HCT116 (cell line): ENCODE data around the gene TBC1D17. TPM values are rescaled to one million over a fixed set of nuclear protein-coding genes. Genes with fewer than 3 reads are reported as not detected.

Experiments used
- ATAC-seq: fragments of 200-7000 bp; cut with Tn5 transposase; 2 replicates; pipeline ENCODE4 v1.9.1; 2020; ENCODE audit warnings: mild to moderate bottlenecking, moderate library complexity
- BruUV-seq: library from RNA; stranded (reverse); fragments of 400-500 nt; replicated peaks from 2 replicates; lab custom pipeline; 2021; lab: Mats Ljungman, UMichigan
- CTCF ChIA-PET: fragments of 300-600 bp; sonication (Branson Sonifier 250); formaldehyde crosslinking; loops from one replicate; lab custom pipeline; 2021; ENCODE audit warnings: antibody characterized with exemption; lab: Charles Lee
- POLR2A ChIA-PET: fragments of 300-600, 350-600 bp; sonication (Branson Sonifier 250); formaldehyde crosslinking; loops from one replicate; lab custom pipeline; 2021; ENCODE audit warnings: antibody characterized with exemption; lab: Charles Lee
- RAD21 ChIA-PET, 2 experiments: fragments of 300-600 bp; sonication (Branson Sonifier 250); formaldehyde crosslinking; loops; one replicate each; lab custom pipeline; 2023; ENCODE audit warnings: low total read pairs in 2 of 2; ENCODE audit not compliant: uncharacterized antibody in 2 of 2, unreplicated experiment in 2 of 2, low non-redundant PET in 1 of 2; lab: Charles Lee
- DNase-seq: peaks from one replicate; pipeline ENCODE4 v3.0.0-alpha.2; 2010; ENCODE audit warnings: low read depth, low spot score
- H2AFZ ChIP-seq: fragments of 200-600 bp; shearing (Covaris generic), sonication (generic); 2 replicates; pipeline ENCODE4 v1.6.1; 2017; ENCODE audit warnings: low read depth, mixed run types, mixed read lengths, antibody characterized with exemption, low read length; ENCODE audit not compliant: poor library complexity, severe bottlenecking
- H3K27ac ChIP-seq: 2 replicates; pipeline ENCODE4 v1.5.1; 2012; ENCODE audit warnings: low read depth, low read length
- H3K27me3 ChIP-seq: fragments of 200-600 bp; sonication (generic); 2 replicates; pipeline ENCODE4 v1.6.1; 2016; ENCODE audit warnings: mixed run types, low read length, mixed read lengths; ENCODE audit not compliant: insufficient read depth
- H3K36me3 ChIP-seq, 2 experiments: fragments of 200-500 bp in 1 of 2; fragments of 200-600 bp in 1 of 2; sonication (Bioruptor generic) in 1 of 2; sonication (generic) in 1 of 2; 2 replicates each; pipeline versions ENCODE4 v1.5.1 to v1.6.1; 2014 to 2016; ENCODE audit warnings: low read length in 2 of 2, inconsistent platforms in 1 of 2, mixed read lengths in 1 of 2, mixed run types in 1 of 2; ENCODE audit not compliant: insufficient read depth in 2 of 2, control insufficient read depth in 1 of 2
- H3K4me1 ChIP-seq, 2 experiments: fragments of 200-600 bp in 1 of 2; sonication (generic) in 1 of 2; 2 replicates each; pipeline versions ENCODE4 v1.5.1 to v1.6.1; 2012 to 2017; ENCODE audit warnings: low read length in 2 of 2, inconsistent platforms in 1 of 2, mild to moderate bottlenecking in 1 of 2, mixed read lengths in 1 of 2, mixed run types in 1 of 2, moderate library complexity in 1 of 2; ENCODE audit not compliant: insufficient read depth in 2 of 2, control insufficient read depth in 1 of 2
- H3K4me2 ChIP-seq: fragments of 200-600 bp; sonication (generic); 2 replicates; pipeline ENCODE4 v1.6.1; 2017; ENCODE audit warnings: mixed run types, low read length, mixed read lengths
- H3K4me3 ChIP-seq, 2 experiments: fragments of 200-600 bp in 1 of 2; sonication (generic) in 1 of 2; replicated peaks in 1 of 2; 2 replicates each; pipeline ENCODE4 v1.5.1; 2011 to 2016; ENCODE audit warnings: low read length in 2 of 2, control low read depth in 1 of 2, low read depth in 1 of 2, mild to moderate bottlenecking in 1 of 2, mixed read lengths in 1 of 2, mixed run types in 1 of 2
- H3K79me2 ChIP-seq: fragments of 200-600 bp; sonication (generic); 2 replicates; pipeline ENCODE4 v1.6.1; 2017; ENCODE audit warnings: mild to moderate bottlenecking, mixed run types, low read length, moderate library complexity, mixed read lengths; ENCODE audit not compliant: insufficient read depth
- H3K9ac ChIP-seq: fragments of 200-600 bp; sonication (generic); 2 replicates; pipeline ENCODE4 v1.6.1; 2016; ENCODE audit warnings: low read length, mixed read lengths
- H3K9me2 ChIP-seq: fragments of 200-600 bp; sonication (generic), shearing (Covaris generic); 2 replicates; pipeline ENCODE4 v1.6.1; 2017; ENCODE audit warnings: mixed run types, mild to moderate bottlenecking, moderate library complexity; ENCODE audit not compliant: insufficient read depth
- H3K9me3 ChIP-seq, 2 experiments: fragments of 200-500 bp in 1 of 2; fragments of 200-600 bp in 1 of 2; sonication (Bioruptor generic) in 1 of 2; sonication (generic) in 1 of 2; 2 replicates each; pipeline ENCODE4 v1.6.1; 2014 to 2017; ENCODE audit warnings: low read length in 2 of 2, mixed read lengths in 2 of 2, inconsistent platforms in 1 of 2, low read depth in 1 of 2, mild to moderate bottlenecking in 1 of 2, mixed run types in 1 of 2, moderate library complexity in 1 of 2; ENCODE audit not compliant: control insufficient read depth in 1 of 2, insufficient read depth in 1 of 2
- H4K20me1 ChIP-seq: fragments of 200-600 bp; sonication (generic), shearing (Covaris generic); 2 replicates; pipeline ENCODE4 v1.6.1; 2017; ENCODE audit warnings: mixed run types, mild to moderate bottlenecking, moderate library complexity; ENCODE audit not compliant: insufficient read depth
- CBX3 ChIP-seq: IDR thresholded peaks from 2 replicates; pipeline ENCODE4 v1.6.1; 2012; ENCODE audit warnings: low read depth
- CEBPB ChIP-seq: IDR thresholded peaks from 2 replicates; pipeline ENCODE4 v1.6.1; 2012; ENCODE audit warnings: low read depth
- EGR1 ChIP-seq: IDR thresholded peaks from 2 replicates; pipeline ENCODE4 v1.6.1; 2012; ENCODE audit warnings: low read depth
- EZH2 ChIP-seq: fragments of 200-600 bp; sonication (generic); IDR thresholded peaks from 2 replicates; pipeline ENCODE4 v1.6.1; 2017; ENCODE audit warnings: antibody characterized with exemption, mixed run types
- EZH2phosphoT487 ChIP-seq: fragments of 200-600 bp; IDR thresholded peaks from 2 replicates; pipeline ENCODE4 v1.6.1; 2018; ENCODE audit warnings: antibody characterized with exemption, borderline replicate concordance
- FOSL1 ChIP-seq: IDR thresholded peaks from 2 replicates; pipeline ENCODE4 v1.6.1; 2012; ENCODE audit warnings: low read depth
- JUND ChIP-seq: IDR thresholded peaks from 2 replicates; pipeline ENCODE4 v1.6.1; 2012
- POLR2AphosphoS5 ChIP-seq: IDR thresholded peaks from 2 replicates; pipeline ENCODE4 v1.6.1; 2011; ENCODE audit warnings: mild to moderate bottlenecking, low read depth, low read length, moderate library complexity
- RAD21 ChIP-seq: IDR thresholded peaks from 2 replicates; pipeline ENCODE4 v1.6.1; 2012; ENCODE audit warnings: low read depth, mild to moderate bottlenecking
- ZFX ChIP-seq: fragments of 450-650 bp; IDR thresholded peaks from 2 replicates; pipeline ENCODE4 v1.6.1; 2017
- intact Hi-C: fragments of 100-400 bp; cut with micrococcal nuclease; formaldehyde crosslinking; loops from 2 replicates; pipeline ENCODE4 v1.10.0; 2022
- total RNA-seq: library from RNA; stranded (reverse); gene quantifications from one replicate; pipeline ENCODE4 v1.2.1, GENCODE V29; 2021; ENCODE audit not compliant: unreplicated experiment
- TF ChIP-seq, protein P1 (sequence below): IDR thresholded peaks from 2 replicates; pipeline ENCODE4 v1.6.1; 2012; ENCODE audit warnings: low read depth
- TF ChIP-seq, protein P2 (sequence below): IDR thresholded peaks from 2 replicates; pipeline ENCODE4 v1.6.1; 2012
- TF ChIP-seq, protein P3 (sequence below): IDR thresholded peaks from 2 replicates; pipeline ENCODE4 v1.6.1; 2011; ENCODE audit warnings: mild to moderate bottlenecking, low read length, moderate library complexity; ENCODE audit not compliant: insufficient replicate concordance; ENCODE audit errors: extremely low read depth

The TBC1D17 gene
- total RNA-seq, 1 experiment from 2014 or later = 32.9 TPM

DNA sequence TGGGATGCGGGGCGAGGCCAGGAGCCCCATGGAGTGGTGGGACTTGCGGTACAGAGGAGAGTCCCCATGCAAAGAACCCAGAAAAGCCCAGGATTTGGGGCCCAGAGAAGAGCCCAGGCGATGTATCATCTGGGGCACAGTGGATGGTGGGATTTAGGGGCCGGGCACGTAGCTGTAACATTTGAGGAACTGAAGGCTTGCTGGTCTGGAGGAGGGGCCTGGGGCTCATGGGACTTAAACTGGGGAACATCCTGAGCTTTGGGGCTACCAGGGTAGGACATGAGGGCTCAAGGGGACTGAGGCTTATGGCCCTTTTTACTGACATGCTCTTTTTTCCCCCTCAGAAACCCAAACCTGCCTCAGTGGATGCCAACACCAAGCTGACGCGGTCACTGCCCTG, 45.9 kb upstream of the TBC1D17 start:
- POLR2A ChIA-PET = no interaction called here
- Histone ChIP-seq H3K4me3 (no peak overlapping the region), H3K36me3 (peaks cover 21 to 40% of the 10 kb centered on the region in 2 experiments; a peak in 3 of 4 replicates), H3K9me2 (no peaks in the 10 kb centered on the region), H3K27ac (no peak overlapping the region), H3K9me3 (no peaks in the 10 kb centered on the region), H3K27me3 (no peaks in the 10 kb centered on the region), H4K20me1 (no peaks in the 10 kb centered on the region), H3K9ac (no peak overlapping the region), H3K4me1 (no peaks in the 10 kb centered on the region), H2AFZ (no peak overlapping the region), H3K4me2 (no peak overlapping the region), H3K79me2 (peaks cover 13% of the 10 kb centered on the region)
- TF ChIP-seq JUND = no peak
- TF ChIP-seq ZFX = no peak
- TF ChIP-seq, protein P1, sequence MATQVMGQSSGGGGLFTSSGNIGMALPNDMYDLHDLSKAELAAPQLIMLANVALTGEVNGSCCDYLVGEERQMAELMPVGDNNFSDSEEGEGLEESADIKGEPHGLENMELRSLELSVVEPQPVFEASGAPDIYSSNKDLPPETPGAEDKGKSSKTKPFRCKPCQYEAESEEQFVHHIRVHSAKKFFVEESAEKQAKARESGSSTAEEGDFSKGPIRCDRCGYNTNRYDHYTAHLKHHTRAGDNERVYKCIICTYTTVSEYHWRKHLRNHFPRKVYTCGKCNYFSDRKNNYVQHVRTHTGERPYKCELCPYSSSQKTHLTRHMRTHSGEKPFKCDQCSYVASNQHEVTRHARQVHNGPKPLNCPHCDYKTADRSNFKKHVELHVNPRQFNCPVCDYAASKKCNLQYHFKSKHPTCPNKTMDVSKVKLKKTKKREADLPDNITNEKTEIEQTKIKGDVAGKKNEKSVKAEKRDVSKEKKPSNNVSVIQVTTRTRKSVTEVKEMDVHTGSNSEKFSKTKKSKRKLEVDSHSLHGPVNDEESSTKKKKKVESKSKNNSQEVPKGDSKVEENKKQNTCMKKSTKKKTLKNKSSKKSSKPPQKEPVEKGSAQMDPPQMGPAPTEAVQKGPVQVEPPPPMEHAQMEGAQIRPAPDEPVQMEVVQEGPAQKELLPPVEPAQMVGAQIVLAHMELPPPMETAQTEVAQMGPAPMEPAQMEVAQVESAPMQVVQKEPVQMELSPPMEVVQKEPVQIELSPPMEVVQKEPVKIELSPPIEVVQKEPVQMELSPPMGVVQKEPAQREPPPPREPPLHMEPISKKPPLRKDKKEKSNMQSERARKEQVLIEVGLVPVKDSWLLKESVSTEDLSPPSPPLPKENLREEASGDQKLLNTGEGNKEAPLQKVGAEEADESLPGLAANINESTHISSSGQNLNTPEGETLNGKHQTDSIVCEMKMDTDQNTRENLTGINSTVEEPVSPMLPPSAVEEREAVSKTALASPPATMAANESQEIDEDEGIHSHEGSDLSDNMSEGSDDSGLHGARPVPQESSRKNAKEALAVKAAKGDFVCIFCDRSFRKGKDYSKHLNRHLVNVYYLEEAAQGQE = no peak
- TF ChIP-seq, protein P2, sequence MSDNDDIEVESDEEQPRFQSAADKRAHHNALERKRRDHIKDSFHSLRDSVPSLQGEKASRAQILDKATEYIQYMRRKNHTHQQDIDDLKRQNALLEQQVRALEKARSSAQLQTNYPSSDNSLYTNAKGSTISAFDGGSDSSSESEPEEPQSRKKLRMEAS = no peak
- no peak for TF ChIP-seq EZH2
- TF ChIP-seq CBX3 = no peak
- TF ChIP-seq EGR1 = no peak
- no peak for TF ChIP-seq CEBPB
- CTCF ChIA-PET = no interaction called here
- intact Hi-C loops = no loop called here
- RAD21 ChIA-PET = no interaction called here
- no peak for ATAC-seq
- DNase-seq = no peak
- no TSS peak for BruUV-seq

DNA sequence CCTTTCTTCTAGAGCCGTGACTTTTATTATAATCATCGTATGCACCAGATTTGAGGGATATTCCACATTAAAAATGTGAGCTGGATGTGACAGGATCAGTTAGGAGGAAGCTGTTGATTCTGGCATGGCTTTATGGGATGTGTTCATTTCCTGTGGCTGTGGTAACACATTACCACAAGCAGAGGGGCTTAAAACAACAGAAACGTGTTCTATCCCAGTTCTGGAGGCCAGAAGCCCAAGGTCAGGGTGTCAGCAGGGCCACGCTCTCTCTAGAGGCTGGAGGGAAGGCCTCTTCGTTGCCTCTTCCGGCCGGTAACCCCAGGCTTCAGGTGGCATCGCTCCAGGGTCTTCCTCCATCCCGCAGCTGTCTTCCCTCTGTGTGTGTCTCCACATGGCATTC, 44.9 kb upstream of the TBC1D17 start:
- H3K4me1 ChIP-seq = no peaks in the 10 kb centered on the region
- intact Hi-C loops = no loop called here
- H3K79me2 ChIP-seq = peaks cover 3% of the 10 kb centered on the region; the same call in 1 of the 2 replicates
- no peak for DNase-seq
- RAD21 ChIA-PET = no interaction called here
- no peak overlapping the region for H2AFZ ChIP-seq
- no peaks in the 10 kb centered on the region for H3K27me3 ChIP-seq
- BruUV-seq = TSS peak; percentile 38
- CTCF ChIA-PET = no interaction called here
- H3K36me3 ChIP-seq = peaks cover 23 to 34% of the 10 kb centered on the region in 2 experiments; a peak in 3 of 4 replicates
- no peak overlapping the region for H3K4me2 ChIP-seq
- H3K9me3 ChIP-seq = no peaks in the 10 kb centered on the region
- POLR2A ChIA-PET = no interaction called here
- H3K4me3 ChIP-seq = no peak overlapping the region
- no peaks in the 10 kb centered on the region for H3K9me2 ChIP-seq
- ATAC-seq = no peak
- no peak overlapping the region for H3K9ac ChIP-seq
- no peaks in the 10 kb centered on the region for H4K20me1 ChIP-seq
- H3K27ac ChIP-seq = no peak overlapping the region
- TF ChIP-seq FOSL1 = no peak
- TF ChIP-seq POLR2AphosphoS5 = no peak
- TF ChIP-seq CBX3 = no peak
- no peak for TF ChIP-seq RAD21
- TF ChIP-seq EZH2phosphoT487 = no peak
- TF ChIP-seq EGR1 = no peak
- TF ChIP-seq, protein P2 = no peak
- TF ChIP-seq, protein P3, sequence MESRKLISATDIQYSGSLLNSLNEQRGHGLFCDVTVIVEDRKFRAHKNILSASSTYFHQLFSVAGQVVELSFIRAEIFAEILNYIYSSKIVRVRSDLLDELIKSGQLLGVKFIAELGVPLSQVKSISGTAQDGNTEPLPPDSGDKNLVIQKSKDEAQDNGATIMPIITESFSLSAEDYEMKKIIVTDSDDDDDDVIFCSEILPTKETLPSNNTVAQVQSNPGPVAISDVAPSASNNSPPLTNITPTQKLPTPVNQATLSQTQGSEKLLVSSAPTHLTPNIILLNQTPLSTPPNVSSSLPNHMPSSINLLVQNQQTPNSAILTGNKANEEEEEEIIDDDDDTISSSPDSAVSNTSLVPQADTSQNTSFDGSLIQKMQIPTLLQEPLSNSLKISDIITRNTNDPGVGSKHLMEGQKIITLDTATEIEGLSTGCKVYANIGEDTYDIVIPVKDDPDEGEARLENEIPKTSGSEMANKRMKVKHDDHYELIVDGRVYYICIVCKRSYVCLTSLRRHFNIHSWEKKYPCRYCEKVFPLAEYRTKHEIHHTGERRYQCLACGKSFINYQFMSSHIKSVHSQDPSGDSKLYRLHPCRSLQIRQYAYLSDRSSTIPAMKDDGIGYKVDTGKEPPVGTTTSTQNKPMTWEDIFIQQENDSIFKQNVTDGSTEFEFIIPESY = no peak
- no peak for TF ChIP-seq ZFX
- TF ChIP-seq JUND = no peak
